DMS53 (cell line): ENCODE measurements around the gene KIR3DL1.
"Not testable (repeated sequence)": the region's sequence is repeated elsewhere in the genome, so short reads cannot be mapped to it uniquely, and the experiment has no call there.

Experiments used
- DNase-seq: peaks from one replicate; lab custom pipeline; 2025; lab: John Stamatoyannopoulos, UW

Gene KIR3DL1

GRCh38 chr19:54814571-54814970, 1.7 kb upstream of the KIR3DL1 start:
- DNase-seq, result not testable (repeated sequence)

- DNase-seq, result no peak
Measured at GRCh38 chr19:54817670-54818536, 1.6 kb downstream of the KIR3DL1 start.

- not testable (repeated sequence) for DNase-seq
Measured at GRCh38 chr19:54824416-54824815, 8.1 kb downstream of the KIR3DL1 start.

- DNase-seq, result not testable (repeated sequence)
Measured at GRCh38 chr19:54825326-54825725, 9.1 kb downstream of the KIR3DL1 start.

- DNase-seq, result not testable (repeated sequence)
Measured at GRCh38 chr19:54828064-54828463, 11.8 kb downstream of the KIR3DL1 start.

GRCh38 chr19:54832496-54832895, 16.2 kb downstream of the KIR3DL1 start, which contains the start of gene KIR2DS4:
TSS of gene KIR2DS4 (plus strand) at chr19:54832676.
- DNase-seq, result not testable (repeated sequence)

DNA sequence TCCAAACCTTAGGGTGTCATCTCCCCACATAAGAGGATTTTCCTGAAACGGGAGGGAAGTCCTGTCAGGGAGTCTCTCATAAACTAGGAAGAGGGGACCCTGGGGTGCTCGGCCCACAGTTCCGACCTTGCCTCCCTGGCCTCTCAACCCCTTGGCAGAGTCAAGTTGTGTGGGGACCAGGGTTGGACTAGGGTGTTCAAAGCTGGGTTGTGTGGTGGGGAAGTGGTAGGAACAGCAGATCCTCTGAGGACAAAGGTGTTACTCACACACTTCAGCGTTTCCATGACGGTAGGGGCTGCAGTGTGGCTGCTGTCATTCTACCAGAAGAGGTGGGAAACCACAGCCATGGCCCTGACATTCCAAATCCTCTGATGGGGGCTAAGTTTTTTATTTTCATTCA, 18.9 kb downstream of the KIR3DL1 start:
- not testable (repeated sequence) for DNase-seq

GRCh38 chr19:54837522-54837921, 21.3 kb downstream of the KIR3DL1 start:
- DNase-seq, result not testable (repeated sequence)

DNA sequence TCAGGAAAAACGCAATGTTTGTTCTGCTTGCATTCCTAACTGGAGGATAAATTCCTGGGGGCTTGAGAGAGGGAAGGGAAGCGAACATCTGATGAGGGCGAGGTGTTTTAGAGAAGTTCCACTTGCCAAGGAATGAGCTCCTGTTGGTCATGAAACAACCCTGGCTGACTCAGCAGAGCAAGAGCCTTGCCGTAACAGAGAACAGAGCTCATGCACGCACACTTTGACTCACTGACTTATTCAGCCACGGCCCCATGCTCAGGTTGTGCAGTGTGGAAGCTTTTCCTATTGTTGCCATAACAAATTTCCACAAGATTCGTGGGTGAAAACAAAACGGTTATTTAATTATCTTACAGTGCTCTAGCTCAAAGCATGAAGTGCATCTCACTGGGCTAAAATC, 26.9 kb downstream of the KIR3DL1 start:
- DNase-seq, result not testable (repeated sequence)

- DNase-seq, result not testable (repeated sequence)
Measured at GRCh38 chr19:54850061-54850640, 33.9 kb downstream of the KIR3DL1 start, which contains the start of gene KIR3DL2. TSS of gene KIR3DL2 (plus strand) at chr19:54850443. CDS start at chr19:54850476, 33 bp downstream.

DNA sequence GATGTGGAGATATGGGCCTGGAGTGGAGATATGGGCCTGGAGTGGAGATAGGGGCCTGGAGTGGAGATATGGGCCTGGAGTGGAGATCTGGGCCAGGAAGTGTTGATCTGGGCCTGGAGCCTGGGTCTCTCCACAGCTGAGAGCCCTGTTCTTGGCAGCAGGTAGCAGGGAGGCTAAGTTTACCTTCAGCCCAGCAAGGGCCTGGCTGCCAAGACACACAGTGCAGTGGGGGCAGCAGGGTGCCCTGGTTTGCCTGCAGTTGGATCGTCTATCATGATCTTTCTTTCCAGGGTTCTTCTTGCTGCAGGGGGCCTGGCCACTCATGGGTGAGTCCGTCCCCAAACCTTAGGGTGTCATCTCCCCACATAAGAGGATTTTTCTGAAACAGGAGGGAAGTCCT, 34.7 kb downstream of the KIR3DL1 start:
- DNase-seq, result no peak

GRCh38 chr19:54851353-54851752, 35.1 kb downstream of the KIR3DL1 start:
- no peak for DNase-seq

DNA sequence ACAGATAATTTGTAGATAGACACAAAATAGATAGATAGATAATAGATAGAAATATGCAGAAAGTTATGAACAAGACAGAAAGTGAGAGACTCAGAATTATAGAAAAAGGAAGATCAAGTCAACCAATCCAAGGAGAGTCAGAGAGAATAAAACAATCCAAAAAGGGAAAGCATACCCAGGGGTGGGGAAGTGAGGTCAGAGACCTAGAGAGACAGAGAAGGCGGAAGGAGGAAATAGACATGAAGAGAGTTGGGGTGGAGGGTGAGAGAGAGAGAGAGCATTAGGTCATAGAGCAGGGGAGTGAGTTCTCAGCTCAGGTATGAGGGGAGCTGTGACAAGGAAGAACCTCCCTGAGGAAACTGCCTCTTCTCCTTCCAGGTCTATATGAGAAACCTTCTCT, 39.0 kb downstream of the KIR3DL1 start:
- not testable (repeated sequence) for DNase-seq

GRCh38 chr19:54858476-54858875, 42.2 kb downstream of the KIR3DL1 start:
- not testable (repeated sequence) for DNase-seq

- not testable (repeated sequence) for DNase-seq
Measured at GRCh38 chr19:54859421-54859820, 43.2 kb downstream of the KIR3DL1 start.

DNA sequence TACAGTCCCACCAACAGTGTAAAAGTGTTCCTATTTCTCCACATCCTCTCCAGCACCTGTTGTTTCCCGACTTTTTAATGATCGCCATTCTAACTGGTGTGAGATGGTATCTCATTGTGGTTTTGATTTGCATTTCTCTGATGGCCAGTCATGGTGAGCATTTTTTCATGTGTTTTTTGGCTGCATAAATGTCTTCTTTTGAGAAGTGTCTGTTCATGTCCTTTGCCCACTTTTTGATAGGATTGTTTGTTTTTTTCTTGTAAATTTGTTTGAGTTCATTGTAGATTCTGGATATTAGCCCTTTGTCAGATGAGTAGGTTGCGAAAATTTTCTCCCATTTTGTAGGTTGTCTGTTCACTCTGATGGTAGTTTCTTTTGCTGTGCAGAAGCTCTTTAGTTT, 47.2 kb downstream of the KIR3DL1 start:
- not testable (repeated sequence) for DNase-seq

DNA sequence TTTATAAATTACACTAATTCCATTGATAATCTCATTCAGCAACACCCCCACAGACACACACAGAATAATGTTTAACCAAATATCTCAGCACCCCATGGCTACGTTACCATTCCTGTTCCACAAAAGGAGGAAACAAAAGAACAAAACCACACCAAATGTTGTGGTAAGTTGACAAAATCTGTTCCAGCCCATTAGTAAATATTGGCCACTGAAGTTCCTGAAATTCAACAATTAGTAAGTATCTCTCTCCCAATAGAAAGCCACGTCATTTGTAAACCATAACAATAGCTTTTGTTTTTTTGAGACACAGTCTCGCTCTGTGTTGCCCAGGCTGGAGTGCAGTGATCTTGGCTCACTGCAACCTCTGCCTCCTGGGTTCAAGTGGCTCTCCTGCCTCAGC, 55.4 kb downstream of the KIR3DL1 start:
- DNase-seq, result no peak

DNA sequence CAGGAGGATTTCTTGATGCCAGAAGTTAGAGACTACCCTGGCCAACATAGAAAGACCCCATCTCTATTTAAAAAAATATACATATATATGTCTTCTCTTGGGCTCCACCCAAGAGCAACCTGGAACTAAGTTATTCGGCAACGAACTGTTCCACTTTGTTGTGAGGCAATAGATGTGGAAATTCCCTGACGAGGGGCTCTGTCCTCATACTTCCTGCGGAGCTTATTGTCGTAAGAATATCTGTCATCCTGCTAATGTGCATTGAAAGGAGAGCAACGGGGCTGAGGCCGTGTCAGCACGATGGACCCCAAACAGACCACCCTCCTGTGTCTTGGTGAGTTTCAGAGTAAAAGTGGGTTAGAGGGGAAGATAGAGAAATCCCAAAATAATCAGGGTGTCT, 57.7 kb downstream of the KIR3DL1 start, which contains the start of gene FCAR:
Gene FCAR, plus strand, starts transcription at position 246 of the 400 bp plus-strand sequence. Its CDS starts 55 bp downstream, at position 301.
- no peak for DNase-seq

DNA sequence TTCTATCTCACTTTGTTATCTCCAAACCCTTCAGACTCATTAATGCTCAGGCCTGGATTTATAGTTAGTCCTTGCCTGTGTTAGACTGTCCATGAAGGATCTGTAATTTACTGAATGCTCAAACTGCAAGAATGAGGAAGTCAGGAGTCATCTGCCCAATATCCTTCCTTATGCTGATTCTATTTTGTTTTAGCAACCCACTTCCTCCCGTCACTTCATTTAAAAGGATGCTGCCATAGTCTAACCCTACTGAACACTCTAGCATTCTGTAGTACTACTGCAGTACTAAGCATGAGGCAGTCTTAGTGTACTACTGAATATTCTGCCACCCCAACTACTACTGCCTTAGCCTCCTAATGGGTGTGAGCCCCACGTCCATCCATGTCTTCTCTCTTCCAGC, 59.2 kb downstream of the KIR3DL1 start:
- DNase-seq, result no peak

- no peak for DNase-seq
Measured at GRCh38 chr19:54877471-54877870, 61.2 kb downstream of the KIR3DL1 start.
